ENCODE measurements around the gene FAF1. TPM values are rescaled to one million over a fixed set of nuclear protein-coding genes. Genes with fewer than 3 reads are reported as not detected.

The FAF1 gene
- total RNA-seq, 4 donors from 2014 or later = 25.1 to 55.7 (median 38.8) TPM

DNA sequence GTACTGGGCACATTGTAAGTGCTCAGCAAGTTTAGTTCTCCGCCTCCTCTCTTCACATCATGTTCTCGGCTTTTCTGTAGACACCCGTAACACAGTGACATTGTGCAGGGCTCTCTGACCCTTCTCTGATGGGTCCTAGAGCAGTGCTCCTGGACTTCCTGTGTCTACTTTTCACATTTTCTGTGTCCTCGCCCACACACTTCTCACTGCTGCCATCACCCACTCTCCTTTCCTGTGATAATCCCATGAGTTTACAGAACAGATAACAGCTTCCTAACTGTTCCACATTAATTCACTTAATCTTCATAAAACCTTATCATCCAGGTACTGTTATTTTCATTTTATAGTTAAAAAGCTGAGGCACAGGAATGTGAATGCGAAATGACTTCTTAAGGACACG, 523.6 kb downstream of the FAF1 start:
- Histone ChIP-seq H3K9me3 (no peaks in the 10 kb centered on the region), H3K27ac (no peak overlapping the region), H3K4me1 (no peaks in the 10 kb centered on the region), H3K27me3 (peaks cover 0 to 17% of the 10 kb centered on the region in 2 donors), H3K36me3 (peaks cover 0 to 36% (median 0%) of the 10 kb centered on the region in 3 donors), H3K4me3 (no peak overlapping the region)
- 71 to 82% methylated on average over 6 of the region's 6 CpGs for WGBS, 2 donors
- DNase-seq (ENCODE audit: low spot score in 2 of 2) = no peak
- TF ChIP-seq EP300 (IDR thresholded peaks at IDR 0.05) = no peak
- no peak for TF ChIP-seq POLR2A (IDR thresholded peaks at IDR 0.05)
- TF ChIP-seq, protein P1, sequence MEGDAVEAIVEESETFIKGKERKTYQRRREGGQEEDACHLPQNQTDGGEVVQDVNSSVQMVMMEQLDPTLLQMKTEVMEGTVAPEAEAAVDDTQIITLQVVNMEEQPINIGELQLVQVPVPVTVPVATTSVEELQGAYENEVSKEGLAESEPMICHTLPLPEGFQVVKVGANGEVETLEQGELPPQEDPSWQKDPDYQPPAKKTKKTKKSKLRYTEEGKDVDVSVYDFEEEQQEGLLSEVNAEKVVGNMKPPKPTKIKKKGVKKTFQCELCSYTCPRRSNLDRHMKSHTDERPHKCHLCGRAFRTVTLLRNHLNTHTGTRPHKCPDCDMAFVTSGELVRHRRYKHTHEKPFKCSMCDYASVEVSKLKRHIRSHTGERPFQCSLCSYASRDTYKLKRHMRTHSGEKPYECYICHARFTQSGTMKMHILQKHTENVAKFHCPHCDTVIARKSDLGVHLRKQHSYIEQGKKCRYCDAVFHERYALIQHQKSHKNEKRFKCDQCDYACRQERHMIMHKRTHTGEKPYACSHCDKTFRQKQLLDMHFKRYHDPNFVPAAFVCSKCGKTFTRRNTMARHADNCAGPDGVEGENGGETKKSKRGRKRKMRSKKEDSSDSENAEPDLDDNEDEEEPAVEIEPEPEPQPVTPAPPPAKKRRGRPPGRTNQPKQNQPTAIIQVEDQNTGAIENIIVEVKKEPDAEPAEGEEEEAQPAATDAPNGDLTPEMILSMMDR (IDR thresholded peaks at IDR 0.05) = no peak

GRCh38 chr1:50430010-50430405, 530.1 kb downstream of the FAF1 start:
- Histone ChIP-seq H3K36me3 (no peaks in the 10 kb centered on the region), H3K27me3 (peaks cover 13 to 82% of the 10 kb centered on the region in 2 donors), H3K9me3 (no peaks in the 10 kb centered on the region), H3K27ac (no peak overlapping the region), H3K4me3 (no peak overlapping the region), H3K4me1 (peaks cover 0 to 37% (median 11%) of the 10 kb centered on the region in 4 donors)
- no peak for DNase-seq (ENCODE audit: low spot score in 2 of 2)
- TF ChIP-seq POLR2A (IDR thresholded peaks at IDR 0.05) (no peak), EP300 (IDR thresholded peaks at IDR 0.05) (no peak)
- TF ChIP-seq, protein P1 (IDR thresholded peaks at IDR 0.05) = no peak
- 21 to 22% methylated on average over 5 of the region's 5 CpGs for WGBS, 2 donors

DNA sequence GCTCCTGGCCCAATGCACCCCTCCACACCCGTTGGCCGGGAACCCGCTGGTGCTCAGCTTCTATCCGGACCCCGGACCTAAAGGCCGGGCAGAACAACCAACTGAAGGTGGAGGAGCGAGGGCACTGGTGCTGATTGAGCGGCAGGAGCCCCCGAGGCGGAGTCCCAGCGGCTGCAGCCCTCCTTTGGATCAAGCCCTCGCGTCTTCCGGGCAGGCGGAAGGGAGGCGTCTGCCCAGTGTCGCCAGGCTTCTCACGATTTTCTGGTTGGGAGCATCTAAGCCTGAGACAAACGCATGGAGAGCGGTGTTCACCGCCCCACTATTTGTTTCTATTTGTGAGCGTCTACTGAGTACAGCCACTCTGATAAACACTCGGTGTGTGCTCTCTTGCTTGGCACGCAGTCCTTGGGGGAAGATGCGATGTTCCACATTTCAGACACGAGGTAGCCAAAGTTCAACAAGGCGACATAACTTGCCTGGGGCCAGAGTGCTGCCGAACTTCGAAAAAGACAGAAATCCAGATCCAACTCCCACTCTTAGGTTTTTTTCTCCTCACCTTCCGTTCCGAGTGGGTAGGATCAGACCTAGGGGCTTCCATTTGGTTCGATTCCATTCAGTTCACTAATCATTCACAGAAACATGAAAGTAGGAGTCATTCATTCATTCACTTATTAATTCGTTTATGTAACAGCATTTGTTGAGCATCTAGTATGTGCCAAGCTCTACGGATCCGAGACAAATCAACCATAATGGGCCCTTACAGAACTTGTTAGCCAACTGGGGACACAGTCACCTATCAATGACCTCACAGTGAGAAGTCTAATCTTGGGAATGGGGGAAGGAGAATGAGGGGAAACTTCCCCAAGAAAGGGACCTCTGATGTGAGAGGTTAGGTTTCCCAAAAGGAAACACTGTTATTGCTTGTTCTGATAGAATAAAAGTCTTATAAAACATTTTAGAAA, 532.0 kb downstream of the FAF1 start:
- H3K9me3 ChIP-seq = no peaks in the 10 kb centered on the region
- peaks cover 14 to 100% of the 10 kb centered on the region in 2 donors for H3K27me3 ChIP-seq
- H3K4me3 ChIP-seq = no peak overlapping the region
- H3K4me1 ChIP-seq = peaks cover 0 to 56% (median 26%) of the 10 kb centered on the region in 4 donors
- DNase-seq (ENCODE audit: low spot score in 2 of 2) = no peak
- TF ChIP-seq, protein P1 (IDR thresholded peaks at IDR 0.05) = no peak
- no peak overlapping the region for H3K27ac ChIP-seq
- 4 to 7% methylated on average over 28 to 35 of the region's 35 CpGs for WGBS, 2 donors
- H3K36me3 ChIP-seq = no peaks in the 10 kb centered on the region

DNA sequence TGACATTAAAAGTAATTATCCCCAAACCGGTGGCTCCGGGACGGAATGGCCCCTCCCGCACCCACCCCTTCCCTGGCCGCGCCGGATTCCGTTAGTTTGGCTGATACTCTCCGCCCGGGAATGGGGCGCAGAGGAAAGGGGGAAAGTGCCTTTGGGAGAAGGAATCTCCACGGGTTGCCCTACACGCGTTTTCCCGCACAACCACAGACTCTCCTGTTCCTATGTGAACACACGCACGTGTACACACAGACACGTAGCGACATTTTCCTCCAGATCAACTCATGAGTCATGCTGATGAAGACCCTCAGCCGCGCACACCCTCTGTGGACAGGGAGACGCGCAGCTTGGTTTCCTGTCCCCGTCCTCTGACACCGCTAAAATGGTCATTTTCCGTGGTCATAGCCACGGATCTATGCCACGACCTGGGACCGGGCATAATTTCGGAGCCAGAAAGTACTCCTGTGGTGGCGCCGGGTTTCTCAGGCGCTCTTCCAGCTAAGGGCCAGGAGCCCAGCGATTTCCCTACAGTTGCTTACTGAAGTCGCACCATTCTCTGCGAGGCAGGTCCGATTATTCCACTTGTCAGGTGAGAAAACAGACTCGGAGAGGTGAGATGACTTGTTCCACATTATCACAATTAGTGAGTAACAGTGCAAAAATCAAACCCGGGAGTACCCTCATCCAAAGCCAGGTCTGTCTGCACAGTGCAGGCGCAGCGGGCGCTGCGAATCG, 532.8 kb downstream of the FAF1 start:
- Histone ChIP-seq H3K4me3 (no peak overlapping the region), H3K27me3 (peaks cover 19 to 100% of the 10 kb centered on the region in 2 donors), H3K36me3 (no peaks in the 10 kb centered on the region), H3K4me1 (peaks cover 0 to 65% (median 32%) of the 10 kb centered on the region in 4 donors), H3K27ac (no peak overlapping the region), H3K9me3 (no peaks in the 10 kb centered on the region)
- 2 to 4% methylated on average over 37 to 42 of the region's 44 CpGs for WGBS, 2 donors
- DNase-seq (ENCODE audit: low spot score in 2 of 2) = no peak
- TF ChIP-seq, protein P1 (IDR thresholded peaks at IDR 0.05) = no peak
- no peak for TF ChIP-seq POLR2A (IDR thresholded peaks at IDR 0.05)
- no peak for TF ChIP-seq EP300 (IDR thresholded peaks at IDR 0.05)

GRCh38 chr1:50426702-50427085, 533.4 kb downstream of the FAF1 start:
- no peak for TF ChIP-seq EP300 (IDR thresholded peaks at IDR 0.05)
- TF ChIP-seq POLR2A (IDR thresholded peaks at IDR 0.05) = no peak
- TF ChIP-seq, protein P1 (IDR thresholded peaks at IDR 0.05) = no peak
- DNase-seq (ENCODE audit: low spot score in 2 of 2) = no peak
- WGBS, 2 donors = 3 to 5% methylated on average over 28 of the region's 28 CpGs
- no peaks in the 10 kb centered on the region for H3K36me3 ChIP-seq
- peaks cover 19 to 100% of the 10 kb centered on the region in 2 donors for H3K27me3 ChIP-seq
- H3K4me3 ChIP-seq = no peak overlapping the region
- no peaks in the 10 kb centered on the region for H3K9me3 ChIP-seq
- H3K4me1 ChIP-seq = peaks cover 0 to 71% (median 32%) of the 10 kb centered on the region in 4 donors
- H3K27ac ChIP-seq = no peak overlapping the region

All from tibial nerve (tissue), 4 donors.